ENCODE measurements around the gene KRTAP10-5. TPM values are rescaled to one million over a fixed set of nuclear protein-coding genes. Genes with fewer than 3 reads are reported as not detected.

Gene KRTAP10-5
- polyA plus RNA-seq, 2 of the 4 experiments (the other 2 are of a cell fraction), result not detected

GRCh38 chr21:44623575-44623974 is 43.2 kb upstream of the KRTAP10-5 start:
- Histone ChIP-seq H3K27ac (no peak overlapping the region), H3K4me2 (no peak overlapping the region), H3K4me3 (no peak overlapping the region), H3K4me1 (no peaks in the 10 kb centered on the region), H3K9me3 (peaks cover 17% of the 10 kb centered on the region; the same call in 2 of the 3 replicates)
- FAIRE-seq (no peak), DNase-seq (ENCODE audit: low read depth in 1 of 2, low spot score in 1 of 2) (no peak), ATAC-seq (no peak)
- ChIA-PET CTCF (no interaction called here), POLR2A (no interaction called here)
- TF ChIP-seq HOXB5 (CRISPR knock-in tag; IDR thresholded peaks at IDR 0.05), result no peak
- no peak for TF ChIP-seq TFCP2L1 (CRISPR knock-in tag; IDR thresholded peaks at IDR 0.05)
- no peak for TF ChIP-seq HDAC2 (IDR thresholded peaks at IDR 0.05)
- TF ChIP-seq BCL3 (IDR thresholded peaks at IDR 0.05), result no peak
- TF ChIP-seq FOXS1 (CRISPR knock-in tag; IDR thresholded peaks at IDR 0.05), result no peak
- no peak for TF ChIP-seq MAZ (IDR thresholded peaks at IDR 0.05; ENCODE audit: borderline replicate concordance, low read depth, low read length)
- TF ChIP-seq MAX (IDR thresholded peaks at IDR 0.05), result no peak
- TF ChIP-seq SMC3 (IDR thresholded peaks at IDR 0.05), result no peak
- no peak for TF ChIP-seq HOXB13 (CRISPR knock-in tag; IDR thresholded peaks at IDR 0.05; ENCODE audit: low read depth)
- no peak for TF ChIP-seq RNF2 (IDR thresholded peaks at IDR 0.05; ENCODE audit: borderline replicate concordance, low read depth)
- no peak for TF ChIP-seq JUNB (IDR thresholded peaks at IDR 0.05)
- no peak for TF ChIP-seq BHLHE40 (IDR thresholded peaks at IDR 0.05; ENCODE audit: low read depth, low read length)
- TF ChIP-seq HMGXB4 (CRISPR knock-in tag; IDR thresholded peaks at IDR 0.05; ENCODE audit: borderline replicate concordance), result no peak
- no peak for TF ChIP-seq EP300 (IDR thresholded peaks at IDR 0.05)
- TF ChIP-seq, protein P1, sequence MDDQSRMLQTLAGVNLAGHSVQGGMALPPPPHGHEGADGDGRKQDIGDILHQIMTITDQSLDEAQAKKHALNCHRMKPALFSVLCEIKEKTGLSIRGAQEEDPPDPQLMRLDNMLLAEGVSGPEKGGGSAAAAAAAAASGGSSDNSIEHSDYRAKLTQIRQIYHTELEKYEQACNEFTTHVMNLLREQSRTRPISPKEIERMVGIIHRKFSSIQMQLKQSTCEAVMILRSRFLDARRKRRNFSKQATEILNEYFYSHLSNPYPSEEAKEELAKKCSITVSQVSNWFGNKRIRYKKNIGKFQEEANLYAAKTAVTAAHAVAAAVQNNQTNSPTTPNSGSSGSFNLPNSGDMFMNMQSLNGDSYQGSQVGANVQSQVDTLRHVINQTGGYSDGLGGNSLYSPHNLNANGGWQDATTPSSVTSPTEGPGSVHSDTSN (IDR thresholded peaks at IDR 0.05), result no peak
- no peak for TF ChIP-seq EHF (CRISPR knock-in tag; IDR thresholded peaks at IDR 0.05)

DNA sequence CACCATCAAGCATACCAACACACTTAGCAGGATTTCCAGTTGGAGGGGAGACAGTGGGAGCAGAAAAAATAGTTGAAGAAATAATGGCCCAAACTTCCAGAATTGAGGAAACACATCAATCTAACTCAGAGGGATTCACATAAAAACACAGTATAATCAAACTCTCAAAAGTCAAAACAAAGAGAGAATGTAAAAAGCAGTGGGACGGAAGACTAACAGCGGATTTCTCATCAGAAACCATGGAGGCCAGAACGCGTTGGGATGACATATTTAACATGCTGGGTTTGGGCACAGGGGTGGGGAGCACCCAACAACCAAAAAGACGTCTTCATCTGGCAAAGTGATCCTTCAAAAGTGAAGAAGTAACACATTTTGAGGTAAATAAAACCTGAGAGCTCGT is 39.5 kb upstream of the KRTAP10-5 start:
- Histone ChIP-seq H3K4me3 (no peak overlapping the region), H3K4me2 (no peak overlapping the region), H3K9me3 (peaks cover 17% of the 10 kb centered on the region; the same call in 1 of the 3 replicates), H3K27ac (no peak overlapping the region), H3K4me1 (no peaks in the 10 kb centered on the region)
- TF ChIP-seq PHF8 (IDR thresholded peaks at IDR 0.05; ENCODE audit: borderline replicate concordance, low read depth), result no peak
- no peak for TF ChIP-seq KDM5A (IDR thresholded peaks at IDR 0.05)
- TF ChIP-seq ELK1 (IDR thresholded peaks at IDR 0.05; ENCODE audit: low read depth, low read length), result no peak
- no peak for TF ChIP-seq FOSL2 (IDR thresholded peaks at IDR 0.05)
- no peak for TF ChIP-seq FOSL2 (CRISPR knock-in tag; IDR thresholded peaks at IDR 0.05)
- TF ChIP-seq ESRRA (IDR thresholded peaks at IDR 0.05; ENCODE audit: borderline replicate concordance, low read length), result no peak
- TF ChIP-seq MAX (IDR thresholded peaks at IDR 0.05), result no peak
- no peak for TF ChIP-seq CEBPB (IDR thresholded peaks at IDR 0.05)
- no peak for TF ChIP-seq ZNF302 (CRISPR knock-in tag; IDR thresholded peaks at IDR 0.05)
- TF ChIP-seq MAZ (IDR thresholded peaks at IDR 0.05; ENCODE audit: borderline replicate concordance, low read depth, low read length), result no peak
- TF ChIP-seq FOSB (CRISPR knock-in tag; IDR thresholded peaks at IDR 0.05), result no peak
- no peak for TF ChIP-seq SREBF2 (IDR thresholded peaks at IDR 0.05)
- no peak for TF ChIP-seq USF2 (IDR thresholded peaks at IDR 0.05)
- TF ChIP-seq, protein P1 (IDR thresholded peaks at IDR 0.05), result no peak
- no peak for ATAC-seq
- 34% methylated on average over 6 of the region's 6 CpGs for WGBS (ENCODE audit: missing lambda C conversion rate)
- no peak for FAIRE-seq
- CTCF ChIA-PET, result no interaction called here
- DNase-seq (ENCODE audit: low read depth in 1 of 2, low spot score in 1 of 2), result no peak
- POLR2A ChIA-PET, result no interaction called here
